K562 (cell line): Measurements from ENCODE around the gene PPP2R3B. TPM values are rescaled to one million over a fixed set of nuclear protein-coding genes. Genes with fewer than 3 reads are reported as not detected.

Source experiments
- ATAC-seq: fragments of 200-7000 bp; cut with Tn5 transposase; 3 replicates; pipeline ENCODE4 v1.9.1; 2020; ENCODE audit warnings: moderate library complexity
- BruUV-seq: library from RNA; stranded (reverse); fragments of 400-500 nt; replicated peaks from 2 replicates; lab custom pipeline; 2021; lab: Mats Ljungman, UMichigan
- CTCF ChIA-PET: fragments of 300-600 bp; formaldehyde crosslinking; extraction: SDS; loops from one replicate; lab custom pipeline; 2021; ENCODE audit warnings: low intra/inter-chr PET ratio; lab: Yijun Ruan, JAX
- POLR2A ChIA-PET: fragments of 300-600, 350-650 bp; sonication (Branson Sonifier 250); formaldehyde crosslinking; extraction: SDS; loops from one replicate; lab custom pipeline; 2021; ENCODE audit warnings: antibody characterized with exemption, inconsistent platforms; lab: Yijun Ruan, JAX
- DNase-seq, 4 experiments: peaks; one replicate each; pipeline versions ENCODE4 v3.0.0 to v3.0.0-alpha.2; 2011 to 2018; ENCODE audit warnings: low spot score in 3 of 4, mixed read lengths in 3 of 4; ENCODE audit errors: extremely low read depth in 1 of 4
- FAIRE-seq: peaks from 2 replicates; lab custom pipeline; 2011; peaks lifted over from hg19 to GRCh38; lab: Jason Lieb, UNC
- H2AFZ ChIP-seq: 2 replicates; pipeline ENCODE4 v1.6.0; 2011; ENCODE audit warnings: low read depth, low read length, control low read depth, inconsistent platforms
- H3K27ac ChIP-seq: fragments of 200-600 bp; 3 replicates; pipeline ENCODE4 v1.8.0; 2011; ENCODE audit warnings: low read depth, mild to moderate bottlenecking, control low read depth, inconsistent platforms, low read length, moderate library complexity, mixed read lengths; ENCODE audit errors: extremely low read depth
- H3K27me3 ChIP-seq, 2 experiments: fragments of 300-600 bp in 1 of 2; 2 replicates in 1 of 2; 3 replicates in 1 of 2; pipeline versions ENCODE4 v1.6.0 to v1.8.0; 2011; ENCODE audit warnings: inconsistent platforms in 2 of 2, low read length in 2 of 2, mild to moderate bottlenecking in 1 of 2, mixed read lengths in 1 of 2, moderate library complexity in 1 of 2; ENCODE audit not compliant: control insufficient read depth in 2 of 2, insufficient read depth in 2 of 2
- H3K36me3 ChIP-seq: fragments of 300-600 bp; 3 replicates; pipeline ENCODE4 v1.8.0; 2011; ENCODE audit warnings: mild to moderate bottlenecking, low read length, inconsistent platforms; ENCODE audit not compliant: control insufficient read depth, insufficient read depth
- H3K4me1 ChIP-seq, 2 experiments: fragments of 200-600 bp in 1 of 2; replicated peaks in 1 of 2; 2 replicates in 1 of 2; 3 replicates in 1 of 2; pipeline versions ENCODE4 v1.5.1 to v1.8.0; 2011; ENCODE audit warnings: inconsistent platforms in 2 of 2, low read length in 2 of 2, mild to moderate bottlenecking in 1 of 2, mixed read lengths in 1 of 2, moderate library complexity in 1 of 2; ENCODE audit not compliant: control insufficient read depth in 2 of 2, insufficient read depth in 2 of 2
- H3K4me2 ChIP-seq: 2 replicates; pipeline ENCODE4 v1.6.1; 2011; ENCODE audit warnings: low read length, control low read depth, inconsistent platforms, mixed read lengths; ENCODE audit not compliant: insufficient read depth
- H3K4me3 ChIP-seq: fragments of 200-600 bp; sonication (generic), shearing (Covaris generic); 2 replicates; pipeline ENCODE4 v1.5.1; 2016; ENCODE audit warnings: control low read depth, inconsistent platforms
- H3K79me2 ChIP-seq: fragments of 200-600 bp; 3 replicates; pipeline ENCODE4 v1.8.0; 2011; ENCODE audit warnings: low read length, inconsistent platforms; ENCODE audit not compliant: control insufficient read depth, insufficient read depth
- H3K9ac ChIP-seq, 2 experiments: 2 replicates each; pipeline versions ENCODE4 v1.6.0 to v1.6.1; 2011; ENCODE audit warnings: low read depth in 2 of 2, low read length in 2 of 2, control low read depth in 1 of 2, inconsistent platforms in 1 of 2, mild to moderate bottlenecking in 1 of 2, mixed read lengths in 1 of 2; ENCODE audit not compliant: insufficient read depth in 1 of 2
- H3K9me1 ChIP-seq: one replicate; pipeline ENCODE4 v1.6.0; 2011; ENCODE audit warnings: inconsistent platforms, mild to moderate bottlenecking, low read length, moderate library complexity; ENCODE audit not compliant: control insufficient read depth, insufficient read depth
- H3K9me3 ChIP-seq: replicated peaks from 2 replicates; pipeline ENCODE4 v1.5.1; 2011; ENCODE audit warnings: low read depth, low read length, inconsistent platforms; ENCODE audit not compliant: control insufficient read depth, insufficient read depth
- H4K20me1 ChIP-seq: replicated peaks from 2 replicates; pipeline ENCODE4 v1.6.1; 2011; ENCODE audit warnings: low read length, inconsistent platforms, mixed read lengths; ENCODE audit not compliant: control insufficient read depth, insufficient read depth
- NUFIP1 ChIP-seq: fragments of 450-650 bp; IDR thresholded peaks from 2 replicates; pipeline ENCODE4 v1.6.1; 2018; ENCODE audit not compliant: partially characterized antibody
- PHF20 ChIP-seq: fragments of 450-650 bp; IDR thresholded peaks from 2 replicates; pipeline ENCODE4 v1.6.1; 2018; ENCODE audit not compliant: partially characterized antibody
- RBM22 ChIP-seq: fragments of 200-400 bp; formaldehyde crosslinking; IDR thresholded peaks from 2 replicates; pipeline ENCODE4 v1.6.1; 2018; ENCODE audit warnings: low read length, low read depth; ENCODE audit not compliant: poor library complexity, severe bottlenecking
- SRF ChIP-seq, 2 experiments: fragments of 250-450, 450-650 bp in 1 of 2; sonication (Bioruptor Pico) in 1 of 2; sonication (generic) in 1 of 2; formaldehyde crosslinking; IDR thresholded peaks; 2 replicates each; pipeline versions ENCODE4 v1.5.0 to v1.5.1; 2020 to 2022; ENCODE audit warnings: mild to moderate bottlenecking in 1 of 2, missing genetic modification reagents in 1 of 2
- STAG1 ChIP-seq: sonication (generic); formaldehyde crosslinking; IDR thresholded peaks from 2 replicates; pipeline ENCODE4 v1.5.0; 2020; ENCODE audit warnings: missing genetic modification reagents, borderline replicate concordance
- TCF7L2 ChIP-seq: fragments of 150-350 bp; IDR thresholded peaks from 2 replicates; pipeline ENCODE4 v1.6.1; 2016; ENCODE audit warnings: low read depth, mild to moderate bottlenecking, low read length, moderate library complexity
- XRCC3 ChIP-seq: fragments of 450-650 bp; IDR thresholded peaks from 2 replicates; pipeline ENCODE4 v1.6.1; 2017; ENCODE audit warnings: mild to moderate bottlenecking, moderate library complexity
- WGBS: fragments of 100-300 bp; shearing (Covaris generic); methylation state at CpG from one replicate; pipeline ENCODE4 v1.1.6; 2016; ENCODE audit warnings: low coverage, mixed read lengths; ENCODE audit not compliant: insufficient coverage; ENCODE audit errors: missing lambda C conversion rate; 5-methylcytosine and 5-hydroxymethylcytosine counted together
- in situ Hi-C: fragments of 300-500 bp; cut with MboI; formaldehyde crosslinking; loops from 4 replicates; pipeline ENCODE4 v1.15.0; 2018; ENCODE audit warnings: inconsistent platforms, mixed read lengths
- intact Hi-C: fragments of 100-400 bp; cut with micrococcal nuclease; formaldehyde crosslinking; loops from 2 replicates; pipeline ENCODE4 v1.14.2; 2022
- polyA plus RNA-seq, 8 experiments: library from polyadenylated mRNA; depleted of rRNA in 4 of 8; stranded (reverse) in 5 of 8; unstranded in 3 of 8; fragments of >200 nt; fragmentation: Nextera tagmentation in 2 of 8; fragmentation: Illumina TruSeq in 1 of 8; extraction: Ambion mirVana in 2 of 8; extraction: Trizol in 1 of 8; gene quantifications; 2 replicates each; pipeline versions ENCODE4 v1.2.1 to v1.2.3, GENCODE V29; 2011 to 2014; ENCODE audit warnings: inconsistent platforms in 1 of 8, missing spikeins in 1 of 8
- total RNA-seq, 7 experiments: library from RNA; depleted of rRNA in 6 of 7; stranded (reverse); fragments of >200 nt in 6 of 7; fragmentation: Illumina TruSeq in 2 of 7; extraction: Trizol in 2 of 7; gene quantifications; 2 replicates each; pipeline versions ENCODE4 v1.2.1 to v1.2.3, GENCODE V29; 2011 to 2021; ENCODE audit warnings: low replicate concordance in 1 of 7
- TF ChIP-seq, protein P1 (sequence below): fragments of 250-450 bp; sonication (Bioruptor Pico); IDR thresholded peaks from 2 replicates; pipeline ENCODE4 v1.4.0; 2020; ENCODE audit warnings: mild to moderate bottlenecking, moderate library complexity, borderline replicate concordance
- TF ChIP-seq, protein P2 (sequence below): fragments of 450-650 bp; IDR thresholded peaks from 2 replicates; pipeline ENCODE4 v1.7.0; 2016; ENCODE audit warnings: borderline replicate concordance
- TF ChIP-seq, protein P3 (sequence below): fragments of 450-650 bp; IDR thresholded peaks from 2 replicates; pipeline ENCODE4 v1.7.1; 2018; ENCODE audit warnings: mild to moderate bottlenecking, low read depth; ENCODE audit not compliant: partially characterized antibody

Gene PPP2R3B
- total and polyA plus RNA-seq, 9 of the 15 experiments (the other 6 are each of a cell fraction or from before 2014, with no cell fraction given), result 0.04 to 18.2 (median 8.2) TPM; not detected in 1

DNA sequence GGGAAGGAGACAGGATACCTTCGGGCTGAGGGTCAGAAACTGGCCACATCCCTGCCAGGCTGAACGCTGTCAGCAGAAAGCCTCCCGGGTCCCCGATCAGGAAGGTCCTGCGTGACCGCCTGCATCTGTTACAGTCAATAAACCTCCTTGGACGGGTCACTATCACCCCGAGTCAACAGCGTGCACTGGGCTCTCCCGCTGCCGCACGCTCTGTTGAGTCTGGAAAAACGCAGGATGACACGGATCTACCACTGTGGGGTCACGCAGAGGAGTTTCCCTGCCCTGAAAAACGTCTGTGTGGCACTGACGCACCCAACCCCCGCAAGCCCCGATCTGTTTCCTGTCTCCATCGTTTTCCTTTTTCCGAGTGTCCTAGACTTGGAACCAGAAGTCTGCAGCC lies 12.1 kb downstream of the PPP2R3B start:
- H3K9me1 ChIP-seq, result no peaks in the 10 kb centered on the region
- no peak overlapping the region for H3K4me3 ChIP-seq
- POLR2A ChIA-PET, result no interaction called here
- intact Hi-C loops (no loop called here), in situ Hi-C loops (no loop called here)
- H3K4me2 ChIP-seq, result no peak overlapping the region
- no peak overlapping the region for H3K9ac ChIP-seq
- TF ChIP-seq, protein P1, sequence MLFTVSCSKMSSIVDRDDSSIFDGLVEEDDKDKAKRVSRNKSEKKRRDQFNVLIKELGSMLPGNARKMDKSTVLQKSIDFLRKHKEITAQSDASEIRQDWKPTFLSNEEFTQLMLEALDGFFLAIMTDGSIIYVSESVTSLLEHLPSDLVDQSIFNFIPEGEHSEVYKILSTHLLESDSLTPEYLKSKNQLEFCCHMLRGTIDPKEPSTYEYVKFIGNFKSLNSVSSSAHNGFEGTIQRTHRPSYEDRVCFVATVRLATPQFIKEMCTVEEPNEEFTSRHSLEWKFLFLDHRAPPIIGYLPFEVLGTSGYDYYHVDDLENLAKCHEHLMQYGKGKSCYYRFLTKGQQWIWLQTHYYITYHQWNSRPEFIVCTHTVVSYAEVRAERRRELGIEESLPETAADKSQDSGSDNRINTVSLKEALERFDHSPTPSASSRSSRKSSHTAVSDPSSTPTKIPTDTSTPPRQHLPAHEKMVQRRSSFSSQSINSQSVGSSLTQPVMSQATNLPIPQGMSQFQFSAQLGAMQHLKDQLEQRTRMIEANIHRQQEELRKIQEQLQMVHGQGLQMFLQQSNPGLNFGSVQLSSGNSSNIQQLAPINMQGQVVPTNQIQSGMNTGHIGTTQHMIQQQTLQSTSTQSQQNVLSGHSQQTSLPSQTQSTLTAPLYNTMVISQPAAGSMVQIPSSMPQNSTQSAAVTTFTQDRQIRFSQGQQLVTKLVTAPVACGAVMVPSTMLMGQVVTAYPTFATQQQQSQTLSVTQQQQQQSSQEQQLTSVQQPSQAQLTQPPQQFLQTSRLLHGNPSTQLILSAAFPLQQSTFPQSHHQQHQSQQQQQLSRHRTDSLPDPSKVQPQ (CRISPR knock-in tag), result no peak
- TF ChIP-seq, protein P2, sequence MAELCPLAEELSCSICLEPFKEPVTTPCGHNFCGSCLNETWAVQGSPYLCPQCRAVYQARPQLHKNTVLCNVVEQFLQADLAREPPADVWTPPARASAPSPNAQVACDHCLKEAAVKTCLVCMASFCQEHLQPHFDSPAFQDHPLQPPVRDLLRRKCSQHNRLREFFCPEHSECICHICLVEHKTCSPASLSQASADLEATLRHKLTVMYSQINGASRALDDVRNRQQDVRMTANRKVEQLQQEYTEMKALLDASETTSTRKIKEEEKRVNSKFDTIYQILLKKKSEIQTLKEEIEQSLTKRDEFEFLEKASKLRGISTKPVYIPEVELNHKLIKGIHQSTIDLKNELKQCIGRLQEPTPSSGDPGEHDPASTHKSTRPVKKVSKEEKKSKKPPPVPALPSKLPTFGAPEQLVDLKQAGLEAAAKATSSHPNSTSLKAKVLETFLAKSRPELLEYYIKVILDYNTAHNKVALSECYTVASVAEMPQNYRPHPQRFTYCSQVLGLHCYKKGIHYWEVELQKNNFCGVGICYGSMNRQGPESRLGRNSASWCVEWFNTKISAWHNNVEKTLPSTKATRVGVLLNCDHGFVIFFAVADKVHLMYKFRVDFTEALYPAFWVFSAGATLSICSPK, result no peak
- TF ChIP-seq XRCC3 (no peak), STAG1 (CRISPR knock-in tag) (no peak), RBM22 (no peak), SRF (CRISPR knock-in tag; IDR thresholded peaks at IDR 0.05) (no peak), NUFIP1 (no peak), PHF20 (no peak), TCF7L2 (no peak)
- TF ChIP-seq, protein P3, sequence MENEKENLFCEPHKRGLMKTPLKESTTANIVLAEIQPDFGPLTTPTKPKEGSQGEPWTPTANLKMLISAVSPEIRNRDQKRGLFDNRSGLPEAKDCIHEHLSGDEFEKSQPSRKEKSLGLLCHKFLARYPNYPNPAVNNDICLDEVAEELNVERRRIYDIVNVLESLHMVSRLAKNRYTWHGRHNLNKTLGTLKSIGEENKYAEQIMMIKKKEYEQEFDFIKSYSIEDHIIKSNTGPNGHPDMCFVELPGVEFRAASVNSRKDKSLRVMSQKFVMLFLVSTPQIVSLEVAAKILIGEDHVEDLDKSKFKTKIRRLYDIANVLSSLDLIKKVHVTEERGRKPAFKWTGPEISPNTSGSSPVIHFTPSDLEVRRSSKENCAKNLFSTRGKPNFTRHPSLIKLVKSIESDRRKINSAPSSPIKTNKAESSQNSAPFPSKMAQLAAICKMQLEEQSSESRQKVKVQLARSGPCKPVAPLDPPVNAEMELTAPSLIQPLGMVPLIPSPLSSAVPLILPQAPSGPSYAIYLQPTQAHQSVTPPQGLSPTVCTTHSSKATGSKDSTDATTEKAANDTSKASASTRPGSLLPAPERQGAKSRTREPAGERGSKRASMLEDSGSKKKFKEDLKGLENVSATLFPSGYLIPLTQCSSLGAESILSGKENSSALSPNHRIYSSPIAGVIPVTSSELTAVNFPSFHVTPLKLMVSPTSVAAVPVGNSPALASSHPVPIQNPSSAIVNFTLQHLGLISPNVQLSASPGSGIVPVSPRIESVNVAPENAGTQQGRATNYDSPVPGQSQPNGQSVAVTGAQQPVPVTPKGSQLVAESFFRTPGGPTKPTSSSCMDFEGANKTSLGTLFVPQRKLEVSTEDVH, result no peak
- no peaks in the 10 kb centered on the region for H4K20me1 ChIP-seq
- H3K79me2 ChIP-seq, result no peaks in the 10 kb centered on the region; the same call in 2 of the 3 replicates
- H3K4me1 ChIP-seq, result peaks cover 0 to 28% of the 10 kb centered on the region in 2 experiments; a peak in 2 of 5 replicates
- no peak for ATAC-seq
- no peak for DNase-seq
- no TSS peak for BruUV-seq
- no peak overlapping the region for H3K27ac ChIP-seq
- WGBS, result 62% methylated on average over 16 of the region's 21 CpGs
- H3K9me3 ChIP-seq, result no peaks in the 10 kb centered on the region
- H2AFZ ChIP-seq, result no peak overlapping the region
- no peak for FAIRE-seq
- no peaks in the 10 kb centered on the region for H3K27me3 ChIP-seq
- CTCF ChIA-PET, result no interaction called here
- H3K36me3 ChIP-seq, result no peaks in the 10 kb centered on the region
